GM19395 (cell line): ENCODE results near the gene RNF168.
"Not testable (repeated sequence)": the region's sequence is repeated elsewhere in the genome, so short reads cannot be mapped to it uniquely, and the experiment has no call there.

ENCODE experiments used
- ATAC-seq: cut with Tn5 transposase; IDR thresholded peaks from one replicate; pipeline ENCODE4 v1.9.1; 2021; ENCODE audit warnings: mild to moderate bottlenecking, moderate library complexity; ENCODE audit not compliant: unreplicated experiment

The RNF168 gene

GRCh38 chr3:196503196-196504076 lies at the start of gene RNF168:
Gene RNF168, minus strand, starts transcription at chr3:196503768. Its CDS starts 595 bp downstream, at chr3:196503173.
- peak; percentile 83 for ATAC-seq

GRCh38 chr3:196552253-196552652 lies 48.7 kb upstream of the RNF168 start:
- ATAC-seq = no peak

GRCh38 chr3:196550172-196550571 lies 46.6 kb upstream of the RNF168 start:
- not testable (repeated sequence) for ATAC-seq

- not testable (repeated sequence) for ATAC-seq
Observed at GRCh38 chr3:196549312-196549711, 45.7 kb upstream of the RNF168 start.

- no peak for ATAC-seq
Observed at GRCh38 chr3:196547067-196547466, 43.5 kb upstream of the RNF168 start.

GRCh38 chr3:196546537-196546936 lies 43.0 kb upstream of the RNF168 start:
- ATAC-seq = no peak

GRCh38 chr3:196544491-196544992 lies 41.0 kb upstream of the RNF168 start:
- no peak for ATAC-seq

GRCh38 chr3:196541684-196542445 lies 38.3 kb upstream of the RNF168 start:
- no peak for ATAC-seq

GRCh38 chr3:196537319-196537984 lies 33.9 kb upstream of the RNF168 start:
- ATAC-seq = no peak

GRCh38 chr3:196533260-196533681 lies 29.7 kb upstream of the RNF168 start:
- ATAC-seq = no peak

GRCh38 chr3:196531418-196531817 lies 27.9 kb upstream of the RNF168 start:
- ATAC-seq = no peak

- peak; percentile 65 for ATAC-seq
Observed at GRCh38 chr3:196528639-196529233, 25.2 kb upstream of the RNF168 start.

GRCh38 chr3:196525141-196525540 lies 21.6 kb upstream of the RNF168 start:
- no peak for ATAC-seq

- no peak for ATAC-seq
Observed at GRCh38 chr3:196524527-196524926, 21.0 kb upstream of the RNF168 start.

- ATAC-seq = no peak
Observed at GRCh38 chr3:196523841-196524240, 20.3 kb upstream of the RNF168 start.

- not testable (repeated sequence) for ATAC-seq
Observed at GRCh38 chr3:196521291-196521690, 17.7 kb upstream of the RNF168 start.

GRCh38 chr3:196519718-196520082 lies 16.1 kb upstream of the RNF168 start:
- ATAC-seq = no peak

GRCh38 chr3:196518966-196519717 lies 15.6 kb upstream of the RNF168 start:
- no peak for ATAC-seq

GRCh38 chr3:196517919-196518318 lies 14.4 kb upstream of the RNF168 start:
- no peak for ATAC-seq

GRCh38 chr3:196517162-196517800 lies 13.7 kb upstream of the RNF168 start:
- no peak for ATAC-seq
